HepG2 (cell line): ENCODE data around the gene GLYR1. TPM values are rescaled to one million over a fixed set of nuclear protein-coding genes. Genes with fewer than 3 reads are reported as not detected.

Experiments
- ATAC-seq: fragments of 200-7000 bp; cut with Tn5 transposase; 3 replicates; pipeline ENCODE4 v1.9.1; 2020; ENCODE audit warnings: mild to moderate bottlenecking, moderate library complexity
- BruUV-seq: library from RNA; stranded (reverse); fragments of 400-500 nt; replicated peaks from 2 replicates; lab custom pipeline; 2021; lab: Mats Ljungman, UMichigan
- CTCF ChIA-PET: fragments of 300-600 bp; formaldehyde crosslinking; extraction: SDS; loops from one replicate; lab custom pipeline; 2021; ENCODE audit warnings: low total read pairs, inconsistent platforms, low intra/inter-chr PET ratio; lab: Yijun Ruan, JAX
- POLR2A ChIA-PET: fragments of 350-600 bp; sonication (Branson Sonifier 250); formaldehyde crosslinking; loops from one replicate; lab custom pipeline; 2020; ENCODE audit warnings: antibody characterized with exemption, inconsistent platforms; lab: Yijun Ruan, JAX
- DNase-seq: peaks from one replicate; pipeline ENCODE4 v3.0.0-alpha.2; 2015; ENCODE audit warnings: low spot score
- FAIRE-seq: peaks from 3 replicates; lab custom pipeline; 2011; peaks lifted over from hg19 to GRCh38; lab: Jason Lieb, UNC
- H2AFZ ChIP-seq: one replicate; pipeline ENCODE4 v1.6.1; 2011; ENCODE audit warnings: low read length, inconsistent platforms
- H3K27ac ChIP-seq: fragments of 300-600 bp; 3 replicates; pipeline ENCODE4 v1.8.0; 2011; ENCODE audit warnings: mixed run types, mild to moderate bottlenecking, mixed read lengths, low read length, inconsistent platforms; ENCODE audit not compliant: insufficient read depth; ENCODE audit errors: extremely low read length
- H3K27me3 ChIP-seq, 2 experiments: fragments of 200-600 bp in 1 of 2; 2 replicates in 1 of 2; 3 replicates in 1 of 2; pipeline versions ENCODE4 v1.6.0 to v1.8.0; 2011; ENCODE audit warnings: low read length in 2 of 2, mild to moderate bottlenecking in 2 of 2, moderate library complexity in 2 of 2, inconsistent platforms in 1 of 2; ENCODE audit not compliant: insufficient read depth in 2 of 2, control insufficient read depth in 1 of 2
- H3K36me3 ChIP-seq, 2 experiments: fragments of 200-600 bp in 1 of 2; replicated peaks in 1 of 2; 2 replicates in 1 of 2; 3 replicates in 1 of 2; pipeline versions ENCODE4 v1.5.1 to v1.8.0; 2011; ENCODE audit warnings: low read length in 2 of 2, inconsistent platforms in 1 of 2; ENCODE audit not compliant: insufficient read depth in 2 of 2, control insufficient read depth in 1 of 2
- H3K4me1 ChIP-seq: 2 replicates; pipeline ENCODE4 v1.5.1; 2012; ENCODE audit warnings: low read length, inconsistent platforms; ENCODE audit not compliant: insufficient read depth
- H3K4me2 ChIP-seq: 2 replicates; pipeline ENCODE4 v1.6.0; 2011; ENCODE audit warnings: low read depth, low read length, inconsistent platforms
- H3K4me3 ChIP-seq, 3 experiments: fragments of 200-600 bp in 1 of 3; sonication (generic), shearing (Covaris generic) in 1 of 3; replicated peaks in 1 of 3; 2 replicates each; pipeline ENCODE4 v1.5.1; 2011 to 2016; ENCODE audit warnings: low read length in 3 of 3, inconsistent platforms in 2 of 3, low read depth in 2 of 3, mild to moderate bottlenecking in 2 of 3, control low read depth in 1 of 3, mixed read lengths in 1 of 3; ENCODE audit not compliant: insufficient read depth in 1 of 3
- H3K79me2 ChIP-seq: one replicate; pipeline ENCODE4 v1.6.1; 2011; ENCODE audit warnings: low read length, inconsistent platforms; ENCODE audit not compliant: insufficient read depth
- H3K9ac ChIP-seq: 2 replicates; pipeline ENCODE4 v1.6.0; 2011; ENCODE audit warnings: mild to moderate bottlenecking, low read depth, low read length, inconsistent platforms; ENCODE audit not compliant: insufficient read depth
- H3K9me3 ChIP-seq: 2 replicates; pipeline ENCODE4 v1.5.1; 2012; ENCODE audit warnings: mild to moderate bottlenecking, low read length
- H4K20me1 ChIP-seq: 2 replicates; pipeline ENCODE4 v1.6.0; 2011; ENCODE audit warnings: inconsistent platforms, mild to moderate bottlenecking, low read length, moderate library complexity; ENCODE audit not compliant: insufficient read depth
- ARID2 ChIP-seq: sonication (generic); formaldehyde crosslinking; IDR thresholded peaks from 2 replicates; pipeline ENCODE4 v1.8.1; 2022; ENCODE audit warnings: mild to moderate bottlenecking, missing genetic modification reagents, borderline replicate concordance
- BRCA1 ChIP-seq: sonication (generic); formaldehyde crosslinking; IDR thresholded peaks from 2 replicates; pipeline ENCODE4 v1.4.0; 2020; ENCODE audit warnings: missing genetic modification reagents
- ESRRA ChIP-seq: sonication (generic); formaldehyde crosslinking; IDR thresholded peaks from 2 replicates; pipeline ENCODE4 v1.5.1; 2020; ENCODE audit warnings: mild to moderate bottlenecking, low read depth, missing genetic modification reagents
- HES4 ChIP-seq: sonication (generic); formaldehyde crosslinking; IDR thresholded peaks from 2 replicates; pipeline ENCODE4 v1.9.0; 2021; ENCODE audit warnings: mild to moderate bottlenecking, missing genetic modification reagents, borderline replicate concordance
- KDM5B ChIP-seq: sonication (generic); formaldehyde crosslinking; IDR thresholded peaks from 2 replicates; pipeline ENCODE4 v1.4.0; 2020; ENCODE audit warnings: missing genetic modification reagents, mild to moderate bottlenecking, borderline replicate concordance
- NFATC3 ChIP-seq: sonication (generic); formaldehyde crosslinking; IDR thresholded peaks from 2 replicates; pipeline ENCODE4 v1.5.1; 2020; ENCODE audit warnings: mild to moderate bottlenecking, missing genetic modification reagents
- TBX2 ChIP-seq: sonication (generic); formaldehyde crosslinking; IDR thresholded peaks from 2 replicates; pipeline ENCODE4 v1.5.0; 2020; ENCODE audit warnings: missing genetic modification reagents, mild to moderate bottlenecking, borderline replicate concordance
- ZFAT ChIP-seq: sonication (generic); formaldehyde crosslinking; conservative IDR thresholded peaks from 2 replicates; pipeline ENCODE4 v1.8.1; 2023; ENCODE audit warnings: missing genetic modification reagents, inconsistent platforms
- ZKSCAN1 ChIP-seq: fragments of 150-350 bp; IDR thresholded peaks from 2 replicates; pipeline ENCODE4 v1.6.1; 2014; ENCODE audit warnings: low read length
- ZNF263 ChIP-seq: sonication (generic); formaldehyde crosslinking; IDR thresholded peaks from 2 replicates; pipeline ENCODE4 v1.4.0; 2020; ENCODE audit warnings: missing genetic modification reagents
- ZNF335 ChIP-seq: sonication (generic); formaldehyde crosslinking; IDR thresholded peaks from 2 replicates; pipeline ENCODE4 v1.4.0; 2020; ENCODE audit warnings: missing genetic modification reagents
- ZNF33B ChIP-seq: sonication (generic); formaldehyde crosslinking; IDR thresholded peaks from 2 replicates; pipeline ENCODE4 v1.5.1; 2020; ENCODE audit warnings: mild to moderate bottlenecking, missing genetic modification reagents
- ZNF501 ChIP-seq: sonication (generic); formaldehyde crosslinking; IDR thresholded peaks from 2 replicates; pipeline ENCODE4 v1.5.1; 2020; ENCODE audit warnings: mild to moderate bottlenecking, moderate library complexity, missing genetic modification reagents
- ZNF709 ChIP-seq: sonication (generic); formaldehyde crosslinking; IDR thresholded peaks from 2 replicates; pipeline ENCODE4 v1.5.0; 2020; ENCODE audit warnings: mild to moderate bottlenecking, missing genetic modification reagents
- ZNF790 ChIP-seq: sonication (generic); formaldehyde crosslinking; IDR thresholded peaks from 2 replicates; pipeline ENCODE4 v1.8.0; 2022; ENCODE audit warnings: missing genetic modification reagents, mild to moderate bottlenecking, borderline replicate concordance
- WGBS: methylation state at CpG from one replicate; pipeline ENCODE4 v1.1.6; 2017; ENCODE audit warnings: low lambda C conversion rate; 5-methylcytosine and 5-hydroxymethylcytosine counted together
- in situ Hi-C: cut with HindIII; loops from 2 replicates; pipeline ENCODE4 v1.10.0; 2017; ENCODE audit warnings: low pct_unique_long_range_greater_than_20kb; ENCODE audit not compliant: extremely low pct_ligation_motif_present
- intact Hi-C: fragments of 100-400 bp; cut with micrococcal nuclease; formaldehyde crosslinking; loops from one replicate; pipeline ENCODE4 v1.10.0; 2022; ENCODE audit not compliant: unreplicated experiment
- polyA plus RNA-seq, 8 experiments: library from polyadenylated mRNA; depleted of rRNA in 3 of 8; stranded (reverse) in 7 of 8; unstranded in 1 of 8; fragments of >200 nt; fragmentation: Illumina TruSeq in 4 of 8; extraction: Trizol in 4 of 8; gene quantifications; 2 replicates each; pipeline versions ENCODE4 v1.2.1 to v1.2.3, GENCODE V29; 2011 to 2016; ENCODE audit warnings: low read depth in 4 of 8, missing spikeins in 1 of 8, mixed read lengths in 1 of 8; ENCODE audit not compliant: insufficient read depth in 1 of 8
- total RNA-seq, 5 experiments: library from RNA; depleted of rRNA; stranded (reverse); fragments of >200 nt; fragmentation: Illumina TruSeq; extraction: Trizol; gene quantifications; 2 replicates each; pipeline ENCODE4 v1.2.3, GENCODE V29; 2016; ENCODE audit warnings: low read depth in 1 of 5
- TF ChIP-seq, protein P1 (sequence below): IDR thresholded peaks from 2 replicates; pipeline ENCODE4 v1.6.1; 2016
- TF ChIP-seq, protein P2 (sequence below): sonication (generic); formaldehyde crosslinking; IDR thresholded peaks from 2 replicates; pipeline ENCODE4 v1.4.0; 2020; ENCODE audit warnings: mild to moderate bottlenecking, missing genetic modification reagents
- TF ChIP-seq, protein P3 (sequence below): sonication (generic); formaldehyde crosslinking; IDR thresholded peaks from 2 replicates; pipeline ENCODE4 v1.5.1; 2020; ENCODE audit warnings: mild to moderate bottlenecking, missing genetic modification reagents, moderate library complexity

Gene GLYR1
- total and polyA plus RNA-seq, 2 of the 13 experiments (the other 11 are each of a cell fraction or from before 2014, with no cell fraction given): 28.3 to 48.7 TPM

DNA sequence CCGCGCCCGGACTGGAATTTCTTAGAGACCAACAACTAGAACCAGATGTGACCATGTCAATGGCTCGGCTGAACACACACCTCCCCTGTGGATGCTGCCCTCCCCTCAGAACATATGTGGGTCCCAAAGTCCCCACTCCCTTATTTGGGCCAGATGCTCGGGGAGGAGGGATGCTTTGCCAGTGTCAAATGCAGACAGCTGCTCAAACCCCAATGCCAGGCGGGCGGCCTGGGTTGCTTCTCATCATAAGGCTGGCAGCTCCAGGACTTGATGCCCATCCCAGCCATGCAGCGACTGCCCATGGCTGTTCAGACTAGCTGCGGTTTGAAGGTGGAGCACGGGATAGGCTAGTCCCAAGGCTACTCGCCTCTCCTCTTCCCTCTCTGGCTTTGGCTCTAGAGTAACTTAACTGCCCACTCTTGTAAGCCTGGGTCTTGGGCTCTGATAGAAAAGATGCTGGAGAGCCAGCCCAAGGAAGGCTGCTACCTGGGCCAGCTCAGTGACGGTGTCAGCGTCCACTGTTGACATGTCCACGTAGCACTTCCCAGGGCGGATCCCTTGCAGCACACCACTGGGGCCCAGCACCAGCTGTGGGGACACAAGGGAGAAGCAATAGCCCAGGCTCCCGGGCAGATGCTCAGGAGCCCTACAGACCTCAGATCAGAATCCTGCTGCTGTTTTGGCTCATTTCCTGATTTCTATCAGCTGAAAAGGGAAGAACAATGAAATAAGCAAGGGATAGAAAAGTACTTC lies 33.7 kb downstream of the GLYR1 start:
- Histone ChIP-seq H3K4me3 (no peak overlapping the region), H3K4me1 (peaks cover 13% of the 10 kb centered on the region), H3K4me2 (no peak overlapping the region), H3K9me3 (no peaks in the 10 kb centered on the region), H3K36me3 (peaks cover 24 to 65% of the 10 kb centered on the region in 2 experiments), H3K27me3 (no peaks in the 10 kb centered on the region), H3K9ac (no peak overlapping the region), H4K20me1 (no peaks in the 10 kb centered on the region), H3K79me2 (no peaks in the 10 kb centered on the region), H2AFZ (no peak overlapping the region), H3K27ac (no peak overlapping the region)
- BruUV-seq: no TSS peak
- ATAC-seq (no peak), FAIRE-seq (no peak), DNase-seq (no peak)
- CTCF ChIA-PET: no interaction called here
- WGBS: 97% methylated on average over 13 of the region's 16 CpGs
- intact Hi-C loops: no loop called here
- POLR2A ChIA-PET: no interaction called here
- TF ChIP-seq HES4 (no peak), ZNF33B (CRISPR knock-in tag) (no peak), ZFAT (CRISPR knock-in tag) (no peak), ZNF501 (no peak), ZNF335 (CRISPR knock-in tag) (no peak), ZNF790 (CRISPR knock-in tag) (no peak), ZKSCAN1 (no peak), ZNF709 (CRISPR knock-in tag) (no peak), ZNF263 (CRISPR knock-in tag) (no peak), KDM5B (no peak), ARID2 (no peak), NFATC3 (CRISPR knock-in tag) (no peak), ESRRA (CRISPR knock-in tag) (no peak), TBX2 (CRISPR knock-in tag) (no peak), BRCA1 (CRISPR knock-in tag) (no peak)
- TF ChIP-seq, protein P1, sequence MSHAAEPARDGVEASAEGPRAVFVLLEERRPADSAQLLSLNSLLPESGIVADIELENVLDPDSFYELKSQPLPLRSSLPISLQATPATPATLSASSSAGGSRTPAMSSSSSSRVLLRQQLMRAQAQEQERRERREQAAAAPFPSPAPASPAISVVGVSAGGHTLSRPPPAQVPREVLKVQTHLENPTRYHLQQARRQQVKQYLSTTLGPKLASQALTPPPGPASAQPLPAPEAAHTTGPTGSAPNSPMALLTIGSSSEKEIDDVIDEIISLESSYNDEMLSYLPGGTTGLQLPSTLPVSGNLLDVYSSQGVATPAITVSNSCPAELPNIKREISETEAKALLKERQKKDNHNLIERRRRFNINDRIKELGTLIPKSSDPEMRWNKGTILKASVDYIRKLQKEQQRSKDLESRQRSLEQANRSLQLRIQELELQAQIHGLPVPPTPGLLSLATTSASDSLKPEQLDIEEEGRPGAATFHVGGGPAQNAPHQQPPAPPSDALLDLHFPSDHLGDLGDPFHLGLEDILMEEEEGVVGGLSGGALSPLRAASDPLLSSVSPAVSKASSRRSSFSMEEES (CRISPR knock-in tag): no peak
- TF ChIP-seq, protein P2, sequence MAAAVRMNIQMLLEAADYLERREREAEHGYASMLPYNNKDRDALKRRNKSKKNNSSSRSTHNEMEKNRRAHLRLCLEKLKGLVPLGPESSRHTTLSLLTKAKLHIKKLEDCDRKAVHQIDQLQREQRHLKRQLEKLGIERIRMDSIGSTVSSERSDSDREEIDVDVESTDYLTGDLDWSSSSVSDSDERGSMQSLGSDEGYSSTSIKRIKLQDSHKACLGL: no peak
- TF ChIP-seq, protein P3, sequence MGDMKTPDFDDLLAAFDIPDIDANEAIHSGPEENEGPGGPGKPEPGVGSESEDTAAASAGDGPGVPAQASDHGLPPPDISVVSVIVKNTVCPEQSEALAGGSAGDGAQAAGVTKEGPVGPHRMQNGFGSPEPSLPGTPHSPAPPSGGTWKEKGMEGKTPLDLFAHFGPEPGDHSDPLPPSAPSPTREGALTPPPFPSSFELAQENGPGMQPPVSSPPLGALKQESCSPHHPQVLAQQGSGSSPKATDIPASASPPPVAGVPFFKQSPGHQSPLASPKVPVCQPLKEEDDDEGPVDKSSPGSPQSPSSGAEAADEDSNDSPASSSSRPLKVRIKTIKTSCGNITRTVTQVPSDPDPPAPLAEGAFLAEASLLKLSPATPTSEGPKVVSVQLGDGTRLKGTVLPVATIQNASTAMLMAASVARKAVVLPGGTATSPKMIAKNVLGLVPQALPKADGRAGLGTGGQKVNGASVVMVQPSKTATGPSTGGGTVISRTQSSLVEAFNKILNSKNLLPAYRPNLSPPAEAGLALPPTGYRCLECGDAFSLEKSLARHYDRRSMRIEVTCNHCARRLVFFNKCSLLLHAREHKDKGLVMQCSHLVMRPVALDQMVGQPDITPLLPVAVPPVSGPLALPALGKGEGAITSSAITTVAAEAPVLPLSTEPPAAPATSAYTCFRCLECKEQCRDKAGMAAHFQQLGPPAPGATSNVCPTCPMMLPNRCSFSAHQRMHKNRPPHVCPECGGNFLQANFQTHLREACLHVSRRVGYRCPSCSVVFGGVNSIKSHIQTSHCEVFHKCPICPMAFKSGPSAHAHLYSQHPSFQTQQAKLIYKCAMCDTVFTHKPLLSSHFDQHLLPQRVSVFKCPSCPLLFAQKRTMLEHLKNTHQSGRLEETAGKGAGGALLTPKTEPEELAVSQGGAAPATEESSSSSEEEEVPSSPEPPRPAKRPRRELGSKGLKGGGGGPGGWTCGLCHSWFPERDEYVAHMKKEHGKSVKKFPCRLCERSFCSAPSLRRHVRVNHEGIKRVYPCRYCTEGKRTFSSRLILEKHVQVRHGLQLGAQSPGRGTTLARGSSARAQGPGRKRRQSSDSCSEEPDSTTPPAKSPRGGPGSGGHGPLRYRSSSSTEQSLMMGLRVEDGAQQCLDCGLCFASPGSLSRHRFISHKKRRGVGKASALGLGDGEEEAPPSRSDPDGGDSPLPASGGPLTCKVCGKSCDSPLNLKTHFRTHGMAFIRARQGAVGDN (CRISPR knock-in tag): no peak
- in situ Hi-C loops: no loop called here
